Adrenal gland (tissue), 5 donors: ENCODE data around the gene AUNIP.

Experiments
- CTCF ChIP-seq, 6 experiments: fragments of 450-650 bp in 4 of 6; fragments of 200-600 bp in 2 of 6; sonication (generic) in 1 of 6; IDR thresholded peaks; 1 replicate in 5 of 6; 2 replicates in 1 of 6; pipeline versions ENCODE4 v1.5.1 to v1.8.0; 2016 to 2021; ENCODE audit warnings: antibody characterized with exemption in 6 of 6, mild to moderate bottlenecking in 2 of 6, moderate library complexity in 1 of 6
- POLR2A ChIP-seq, 2 donors: fragments of 450-650 bp; IDR thresholded peaks; one replicate each; pipeline ENCODE4 v1.6.1; 2017; ENCODE audit warnings: antibody characterized with exemption in 2 of 2, mild to moderate bottlenecking in 2 of 2, moderate library complexity in 1 of 2
- donor health status: DM: no; HTN: no; CAD: no.

DNA sequence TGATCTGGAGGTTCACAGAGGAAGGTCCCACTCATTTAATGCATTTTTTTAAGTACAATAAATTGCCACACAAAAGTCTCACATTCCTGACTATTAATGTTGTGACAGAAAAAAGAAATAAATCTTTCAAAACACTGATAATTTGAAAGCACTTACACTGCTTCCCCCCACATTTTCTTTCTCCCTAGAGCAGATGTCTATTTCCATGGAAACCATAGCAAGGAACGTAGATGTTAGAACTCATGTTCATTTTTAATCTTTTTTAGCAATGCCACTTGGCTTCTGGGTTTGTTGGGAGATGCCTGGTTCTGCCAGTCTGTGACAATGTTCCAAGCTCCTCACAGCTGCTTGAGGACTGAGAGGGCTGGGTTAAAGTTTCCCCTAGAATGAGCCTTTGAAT, 48.9 kb upstream of the AUNIP start:
- no peak for TF ChIP-seq POLR2A (IDR thresholded peaks at IDR 0.05)
- TF ChIP-seq CTCF (IDR thresholded peaks at IDR 0.05) = no peak
